ENCODE measurements around the gene ZBTB37.
"Not testable (repeated sequence)": the region's sequence is repeated elsewhere in the genome, so short reads cannot be mapped to it uniquely, and the experiment has no call there.

ZBTB37 gene

DNA sequence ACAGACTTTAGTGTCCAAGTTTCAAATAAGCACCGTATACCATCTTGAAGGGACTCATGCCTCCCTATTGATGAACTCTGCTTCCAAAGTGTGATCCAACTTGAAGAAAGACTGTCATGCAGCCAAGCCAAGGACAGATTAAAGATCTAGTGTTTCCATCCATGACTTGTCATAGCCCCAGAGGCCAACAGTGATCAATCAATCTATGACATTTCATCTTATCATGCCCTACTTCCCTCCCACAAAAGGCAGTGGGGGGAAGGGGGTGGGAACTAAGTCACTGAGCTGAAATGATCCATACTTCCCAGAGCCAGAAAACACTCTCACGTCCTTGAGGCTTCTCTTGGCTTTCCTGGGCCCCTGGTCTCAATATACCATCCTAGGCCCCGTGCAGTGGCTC, 44.9 kb downstream of the ZBTB37 start:
- DNase-seq (ENCODE audit: low read depth), result no peak

DNA sequence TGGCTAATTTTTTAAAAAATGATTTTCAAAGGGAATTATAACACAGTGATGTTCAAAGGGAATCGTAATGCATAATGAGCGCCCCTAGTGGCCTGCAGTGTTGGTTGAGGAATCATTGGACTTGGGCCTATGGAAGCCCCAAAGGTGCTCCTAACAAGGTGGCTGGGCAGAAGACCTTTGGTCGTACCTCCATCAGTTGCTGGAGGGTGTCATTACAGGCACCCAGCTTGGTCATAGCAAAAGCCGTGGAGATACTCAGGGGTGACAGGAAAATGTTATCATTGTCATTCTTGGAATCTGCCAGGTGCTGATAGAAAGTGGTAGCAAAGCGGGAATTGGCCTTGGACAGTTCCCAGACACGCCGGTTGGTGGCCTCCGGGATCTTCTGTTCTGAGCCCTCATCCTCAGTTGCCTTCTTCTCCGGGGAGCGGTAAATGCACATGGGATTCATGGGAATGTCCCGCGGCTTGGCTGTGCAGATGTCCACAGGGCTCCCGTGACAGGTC, 46.2 kb downstream of the ZBTB37 start:
- no peak for DNase-seq (ENCODE audit: low read depth)

DNA sequence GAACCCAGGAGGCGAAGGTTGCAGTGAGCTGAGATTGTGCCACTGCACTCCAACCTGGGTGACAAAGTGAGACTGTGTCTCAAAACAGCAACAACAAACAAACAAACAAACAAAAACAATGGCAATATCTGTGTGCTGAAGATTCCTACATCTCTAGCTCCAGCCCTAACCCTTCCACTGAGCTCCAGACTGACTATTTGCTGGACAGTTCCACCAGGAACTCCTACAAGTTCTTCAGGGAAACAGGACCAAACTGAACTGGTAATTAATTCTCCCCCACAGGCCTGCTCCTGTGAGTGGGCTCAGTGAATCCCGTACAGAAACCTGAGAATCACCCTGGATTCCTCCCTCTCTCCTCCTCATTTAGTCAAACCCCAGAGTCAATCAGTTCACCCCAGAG, 47.4 kb downstream of the ZBTB37 start:
- no peak for DNase-seq (ENCODE audit: low read depth)

DNA sequence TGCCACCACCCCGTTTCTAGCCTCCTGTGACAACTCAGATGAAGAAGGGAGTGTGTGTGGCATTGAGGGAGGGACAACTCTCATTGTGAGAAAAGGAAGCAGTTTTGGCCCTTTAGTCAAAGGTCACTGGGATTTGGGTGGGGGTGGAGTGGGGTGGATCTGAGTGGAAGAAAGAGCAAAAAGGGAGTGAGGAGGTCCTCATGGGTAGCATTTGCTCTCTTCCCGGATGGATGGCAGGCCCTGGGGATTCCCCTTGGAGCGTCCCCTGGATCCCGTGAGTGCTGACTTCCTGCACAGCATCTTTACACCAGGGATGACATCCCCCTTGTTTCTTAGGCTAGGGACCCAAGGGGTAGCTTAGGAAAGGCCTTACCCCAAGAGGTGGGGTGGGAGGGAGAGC, 48.5 kb downstream of the ZBTB37 start:
- no peak for DNase-seq (ENCODE audit: low read depth)

DNA sequence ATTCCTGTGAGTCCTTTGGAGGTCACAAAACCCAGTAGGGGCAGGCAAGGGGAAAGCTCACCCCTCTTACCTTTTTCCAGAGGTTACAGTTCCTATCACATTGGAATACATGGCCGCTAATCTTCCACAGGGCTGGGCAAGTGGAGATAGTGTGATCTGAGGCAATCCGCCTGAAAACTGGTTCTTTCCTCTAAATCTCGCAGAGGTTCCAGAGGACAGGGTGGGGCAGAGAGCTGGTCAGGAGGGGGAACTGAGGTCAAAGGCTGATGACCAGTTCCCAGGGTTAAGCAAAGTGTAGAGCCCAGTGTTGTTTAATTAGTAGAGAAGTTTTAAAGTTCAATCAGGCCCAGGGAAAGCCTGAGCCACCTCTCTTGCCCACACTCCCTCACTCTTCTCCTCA, 49.0 kb downstream of the ZBTB37 start, which contains the start of gene SERPINC1:
Gene SERPINC1 (minus strand): TSS at position 179 of the 400 bp plus-strand sequence. CDS start 68 bp downstream, at position 111.
- no peak for DNase-seq (ENCODE audit: low read depth)

DNA sequence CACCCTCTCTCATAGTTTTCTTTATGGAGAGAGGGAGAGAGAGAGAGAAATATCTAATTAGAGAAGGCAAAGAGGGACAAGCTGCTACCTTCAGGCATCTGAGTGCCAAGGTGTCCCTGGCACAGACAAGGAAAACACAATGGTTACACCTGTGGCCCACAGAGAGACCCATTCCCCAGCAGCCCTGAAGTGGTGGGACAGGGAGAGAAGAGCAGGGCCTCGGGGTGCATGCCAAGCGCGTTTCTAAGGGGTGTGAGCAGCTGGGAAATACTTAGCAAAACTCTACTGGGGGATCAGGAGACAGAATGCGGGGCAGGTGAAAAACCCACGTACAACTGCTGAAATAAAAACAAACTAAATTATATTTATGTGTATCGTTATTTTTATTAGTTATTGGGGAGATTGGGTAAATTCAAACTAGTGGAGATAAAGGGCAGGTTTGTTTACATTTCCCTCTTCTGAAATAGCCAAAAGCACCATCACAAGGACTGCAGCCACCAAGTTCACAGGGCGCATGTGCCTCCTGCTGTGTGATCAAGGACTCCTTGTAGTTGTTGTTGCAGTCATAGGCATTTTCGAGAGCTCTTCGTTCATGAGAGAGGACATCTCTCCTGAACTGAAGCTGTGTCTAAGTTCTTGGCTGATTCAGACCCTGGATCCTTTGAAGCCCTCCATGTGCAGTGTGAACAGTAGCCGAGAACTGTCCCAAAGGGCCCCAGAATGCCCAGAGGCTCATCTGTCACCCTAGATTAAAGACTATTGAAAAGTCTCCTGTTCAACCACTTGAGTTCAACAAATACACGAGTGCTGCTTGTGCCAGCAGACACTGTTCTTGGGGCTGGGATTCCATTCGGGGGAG, 49.7 kb downstream of the ZBTB37 start:
- no peak for DNase-seq (ENCODE audit: low read depth)

DNA sequence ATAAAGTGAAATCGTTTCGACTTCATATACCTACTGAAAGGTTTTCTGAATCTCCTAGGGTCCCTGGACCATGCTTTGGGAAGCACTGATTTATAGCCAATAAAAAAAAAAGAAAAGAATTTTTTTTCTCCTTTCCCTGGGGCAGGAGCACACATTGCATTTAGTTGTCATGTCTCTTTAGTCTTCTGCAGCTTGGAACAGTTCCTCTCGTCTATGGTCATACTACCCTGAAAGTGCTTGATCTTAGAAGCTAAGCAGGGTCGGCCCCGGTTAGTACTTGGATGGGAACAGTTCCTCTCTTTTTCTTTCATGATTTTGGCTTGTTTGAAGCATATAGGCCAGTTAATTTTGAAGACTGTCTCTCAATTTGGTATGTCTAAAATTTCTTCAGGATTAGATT, 52.7 kb downstream of the ZBTB37 start:
- no peak for DNase-seq (ENCODE audit: low read depth)

DNA sequence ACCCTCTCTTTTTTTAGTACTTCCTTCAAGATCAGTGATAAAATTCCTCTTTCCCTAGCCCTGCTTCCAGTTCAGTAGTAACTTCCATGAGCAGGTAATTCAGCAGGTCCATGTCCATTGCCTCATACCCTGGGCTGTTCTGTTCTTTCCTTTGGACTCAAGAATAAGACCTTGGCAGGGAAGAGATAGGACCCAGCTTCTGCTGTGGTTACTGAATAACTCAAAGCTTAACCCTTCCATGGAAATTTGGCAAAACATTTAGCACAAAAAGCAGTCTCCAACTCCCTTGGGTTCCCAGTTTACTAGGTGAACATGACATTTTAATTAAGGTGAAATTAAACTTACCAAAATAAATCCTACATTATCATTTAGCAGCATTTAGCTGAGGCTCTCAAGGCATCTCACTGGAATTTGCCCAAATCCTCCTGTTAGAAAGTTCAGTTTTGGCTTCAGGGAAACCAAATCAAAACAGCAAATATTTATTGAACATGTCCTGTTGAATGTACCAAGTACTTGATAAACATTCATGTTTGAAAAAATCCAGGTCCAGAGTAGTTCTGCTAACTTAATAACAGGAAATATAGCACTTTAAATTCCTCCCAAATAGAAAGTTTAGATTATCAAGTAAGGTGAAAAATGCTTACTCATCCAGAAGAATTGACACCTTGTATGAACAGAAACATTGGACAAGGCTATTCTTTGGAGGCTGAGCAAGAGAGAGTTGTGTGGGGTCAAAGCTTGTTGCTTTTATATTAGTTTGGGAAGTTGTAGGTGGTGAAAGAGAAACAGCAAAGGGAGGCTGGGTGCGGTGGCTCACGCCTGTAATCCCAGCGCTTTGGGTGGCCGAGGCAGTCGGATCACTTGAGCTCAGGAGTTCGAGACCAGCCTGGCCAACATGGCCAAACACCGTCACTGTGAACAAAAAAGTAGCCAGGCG, 57.4 kb downstream of the ZBTB37 start:
- no peak for DNase-seq (ENCODE audit: low read depth)

DNA sequence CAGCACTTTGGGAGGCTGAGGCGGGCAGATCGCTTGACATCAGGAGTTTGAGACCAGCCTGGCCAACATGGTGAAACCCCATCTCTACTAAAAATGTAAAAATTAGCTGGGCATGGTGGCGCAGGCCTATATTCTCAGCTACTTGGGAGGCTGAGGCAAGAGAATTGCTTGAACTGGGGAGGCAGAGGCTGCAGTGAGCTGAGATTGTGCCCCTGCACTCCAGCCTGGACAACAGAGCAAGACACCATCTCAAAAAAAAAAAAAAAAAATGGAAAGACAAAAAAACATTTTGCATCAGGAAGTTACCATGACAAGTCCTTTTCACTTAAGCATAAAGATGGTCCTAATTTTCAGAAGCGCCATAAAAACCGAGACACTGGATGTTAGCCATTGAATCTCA, 62.4 kb downstream of the ZBTB37 start:
- DNase-seq (ENCODE audit: low read depth), result not testable (repeated sequence)

DNA sequence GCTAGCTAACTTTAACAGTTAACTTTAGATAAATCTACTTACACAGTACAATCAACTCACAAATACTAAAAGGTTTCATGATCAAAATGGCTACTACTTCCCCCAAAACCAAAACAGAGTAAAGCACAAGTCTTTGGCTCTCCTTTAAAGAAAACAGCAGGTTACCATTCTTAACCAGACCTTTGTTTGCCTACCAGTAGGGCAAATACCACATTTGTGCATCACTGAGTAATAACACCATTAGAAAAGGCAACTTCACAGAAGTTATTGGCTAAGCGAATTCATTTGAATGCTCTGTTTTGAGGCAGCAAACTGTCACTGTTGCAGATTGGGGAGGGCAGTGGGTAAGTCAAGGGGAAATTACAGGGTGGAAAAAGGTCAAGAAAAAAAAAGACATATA, 66.3 kb downstream of the ZBTB37 start:
- DNase-seq (ENCODE audit: low read depth), result no peak

DNA sequence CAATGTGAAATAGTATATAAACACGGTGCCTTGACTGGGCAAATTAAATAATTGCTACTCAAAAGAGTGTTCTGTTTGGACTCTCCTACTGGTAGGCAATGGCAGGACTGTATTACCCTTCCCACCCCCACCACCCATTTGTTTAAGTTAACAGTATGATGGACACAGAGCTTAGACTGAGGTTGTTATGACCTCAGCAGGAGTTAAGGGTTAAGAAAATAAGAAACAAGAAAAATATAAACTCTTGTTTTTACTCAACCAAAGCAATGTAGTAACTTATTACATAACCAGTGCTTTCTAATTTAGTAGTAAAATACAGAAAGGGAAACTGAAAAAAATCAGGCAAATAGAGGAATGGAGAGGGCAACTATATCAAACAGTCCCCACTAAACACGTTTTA, 68.9 kb downstream of the ZBTB37 start:
- DNase-seq (ENCODE audit: low read depth), result no peak

DNA sequence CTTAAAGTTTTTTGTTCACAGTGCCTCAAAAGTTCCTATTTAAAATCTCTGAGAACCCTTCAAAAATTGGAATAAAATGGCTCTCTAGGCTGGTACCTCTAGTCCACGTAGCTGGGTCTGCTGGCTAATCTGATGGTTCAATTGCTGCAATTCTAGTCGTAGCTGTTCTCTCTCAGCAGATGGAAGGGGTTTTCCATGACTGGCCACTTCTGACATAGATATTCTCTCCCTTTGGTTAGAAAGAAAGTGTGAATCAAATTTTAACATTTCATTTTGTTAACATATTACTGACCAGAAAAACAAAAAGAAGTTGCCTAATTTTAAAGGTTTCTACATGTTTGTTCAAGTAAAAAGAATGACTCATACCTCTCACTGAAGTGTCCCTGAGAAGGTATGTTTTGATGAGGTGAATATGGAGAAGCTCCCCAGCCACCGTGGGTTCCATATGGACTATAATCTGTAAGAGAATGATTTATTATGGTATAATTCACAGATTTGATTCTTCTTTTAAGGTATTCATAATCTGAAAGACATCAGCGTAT, 78.3 kb downstream of the ZBTB37 start:
- DNase-seq (ENCODE audit: low read depth), result no peak

DNA sequence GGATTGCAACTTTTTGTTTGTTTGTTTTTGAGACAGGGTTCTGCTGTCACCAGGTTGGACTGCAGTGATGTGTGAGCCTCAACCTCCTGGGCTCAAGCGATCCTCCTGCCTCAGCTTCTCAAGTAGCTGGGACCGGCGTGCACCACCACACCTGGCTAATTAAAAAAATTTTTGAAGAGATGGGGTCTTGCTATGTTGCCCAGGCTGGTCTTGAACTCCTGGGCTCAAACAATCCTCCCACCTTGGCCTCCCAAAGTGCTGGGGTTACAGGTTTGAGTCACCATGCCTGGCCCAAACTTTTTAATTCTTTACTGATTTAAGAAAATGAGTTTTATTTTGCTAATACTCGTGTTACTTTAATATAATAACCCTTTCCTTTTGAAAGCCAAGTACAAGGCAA, 80.4 kb downstream of the ZBTB37 start:
- DNase-seq (ENCODE audit: low read depth), result no peak

Data from stimulated activated CD8-positive, alpha-beta memory T cell treated with anti-CD3 and anti-CD28 coated beads, Interleukin-15, amount 100 ng/mL, for 24 hours (primary cell).